GM18907 (cell line): Measurements from ENCODE around the gene CCDC43.
"Not testable (repeated sequence)": the region's sequence is repeated elsewhere in the genome, so short reads cannot be mapped to it uniquely, and the experiment has no call there.

Experiments
- ATAC-seq: cut with Tn5 transposase; IDR thresholded peaks from one replicate; pipeline ENCODE4 v1.9.1; 2021; ENCODE audit warnings: mild to moderate bottlenecking, moderate library complexity; ENCODE audit not compliant: unreplicated experiment

CCDC43 gene

GRCh38 chr17:44689477-44690217, at the start of gene CCDC43:
Gene CCDC43 (minus strand): TSS chr17:44689776. CDS start chr17:44689753, 23 bp downstream.
- peak; percentile 83 for ATAC-seq

- ATAC-seq: no peak
These were observed 48.8 kb upstream of the CCDC43 start for GRCh38 chr17:44738214-44738906.

- no peak for ATAC-seq
These were observed 47.1 kb upstream of the CCDC43 start for GRCh38 chr17:44736551-44737240.

GRCh38 chr17:44734272-44734671, 44.7 kb upstream of the CCDC43 start:
- ATAC-seq: no peak

GRCh38 chr17:44733753-44734152, 44.2 kb upstream of the CCDC43 start:
- ATAC-seq: no peak

GRCh38 chr17:44726121-44726520, 36.5 kb upstream of the CCDC43 start:
- ATAC-seq: not testable (repeated sequence)

GRCh38 chr17:44722254-44722653, 32.7 kb upstream of the CCDC43 start:
- no peak for ATAC-seq

- no peak for ATAC-seq
These were observed 29.9 kb upstream of the CCDC43 start for GRCh38 chr17:44719444-44719843.

- ATAC-seq: peak; percentile 71
These were observed 19.1 kb upstream of the CCDC43 start, which contains the start of gene DBF4B for GRCh38 chr17:44708401-44709263. Gene DBF4B (plus strand): TSS chr17:44708665. CDS start chr17:44708821, 156 bp downstream.

GRCh38 chr17:44707755-44708400, 18.3 kb upstream of the CCDC43 start:
- ATAC-seq: no peak

- ATAC-seq: not testable (repeated sequence)
These were observed 10.7 kb upstream of the CCDC43 start for GRCh38 chr17:44700288-44700687.

GRCh38 chr17:44693609-44694008, 4.0 kb upstream of the CCDC43 start:
- ATAC-seq: no peak

GRCh38 chr17:44690746-44691306, 1.2 kb upstream of the CCDC43 start:
- not testable (repeated sequence) for ATAC-seq

GRCh38 chr17:44688675-44689476, 700 bp downstream of the CCDC43 start:
- peak; percentile 20 for ATAC-seq

- no peak for ATAC-seq
These were observed 1.4 kb downstream of the CCDC43 start for GRCh38 chr17:44688200-44688599.

GRCh38 chr17:44687756-44688155, 1.8 kb downstream of the CCDC43 start:
- no peak for ATAC-seq

- ATAC-seq: not testable (repeated sequence)
These were observed 6.3 kb downstream of the CCDC43 start for GRCh38 chr17:44683303-44683702.

- no peak for ATAC-seq
These were observed 12.4 kb downstream of the CCDC43 start for GRCh38 chr17:44677136-44677535.

- no peak for ATAC-seq
These were observed 15.7 kb downstream of the CCDC43 start for GRCh38 chr17:44673893-44674292.
